Kidney epithelial cell (primary cell): ENCODE measurements around the gene MED6. TPM values are rescaled to one million over a fixed set of nuclear protein-coding genes. Genes with fewer than 3 reads are reported as not detected.
A peak's percentile ranks its signal among the peaks of the same experiment; 100 is the strongest.

Source experiments
- DNase-seq: peaks from one replicate; pipeline ENCODE4 v3.0.0-alpha.2; 2010; ENCODE audit warnings: low read depth
- H3K27me3 ChIP-seq: 2 replicates; pipeline ENCODE4 v1.6.0; 2011; ENCODE audit warnings: low read length; ENCODE audit not compliant: control insufficient read depth, insufficient read depth
- H3K36me3 ChIP-seq: 2 replicates; pipeline ENCODE4 v1.5.1; 2011; ENCODE audit warnings: low read length; ENCODE audit not compliant: control insufficient read depth, insufficient read depth
- H3K4me3 ChIP-seq: 2 replicates; pipeline ENCODE4 v1.5.1; 2011; ENCODE audit warnings: low read depth, mild to moderate bottlenecking, control low read depth, low read length
- CTCF ChIP-seq: IDR thresholded peaks from 2 replicates; pipeline ENCODE4 v1.5.1; 2011; ENCODE audit warnings: mild to moderate bottlenecking, moderate library complexity, low read length, control low read depth, inconsistent platforms; ENCODE audit not compliant: insufficient read depth, poor library complexity, severe bottlenecking
- total RNA-seq: library from RNA; depleted of rRNA; stranded (reverse); fragments of >200 nt; gene quantifications from 2 replicates; pipeline ENCODE4 v1.2.3, GENCODE V29; 2015

Gene MED6
- total RNA-seq, 1 donor from 2014 or later, result 33.8 TPM

- DNase-seq, result no peak
- Histone ChIP-seq H3K4me3 (no peak overlapping the region), H3K36me3 (no peaks in the 10 kb centered on the region), H3K27me3 (no peaks in the 10 kb centered on the region)
- TF ChIP-seq CTCF, result no peak
These were observed 43.5 kb upstream of the MED6 start for GRCh38 chr14:70643967-70644366.

- Histone ChIP-seq H3K4me3 (peak overlapping the region; percentile 66), H3K36me3 (no peaks in the 10 kb centered on the region), H3K27me3 (no peaks in the 10 kb centered on the region)
- DNase-seq, result no peak
- no peak for TF ChIP-seq CTCF
These were observed 42.1 kb upstream of the MED6 start for GRCh38 chr14:70642303-70643235.

- TF ChIP-seq CTCF, result no peak
- DNase-seq, result no peak
- Histone ChIP-seq H3K4me3 (peak within 1 kb of the TSS; percentile 66), H3K36me3 (no peaks in the 10 kb centered on the region), H3K27me3 (no peaks in the 10 kb centered on the region)
These were observed 41.3 kb upstream of the MED6 start, which contains the start of gene TTC9 for GRCh38 chr14:70641548-70642302. TTC9 (plus strand) TSS chr14:70641916; CDS start chr14:70642130, 214 bp downstream.

GRCh38 chr14:70640938-70641547, 40.6 kb upstream of the MED6 start:
- Histone ChIP-seq H3K27me3 (no peaks in the 10 kb centered on the region), H3K36me3 (no peaks in the 10 kb centered on the region), H3K4me3 (peak overlapping the region; percentile 66)
- TF ChIP-seq CTCF, result no peak
- no peak for DNase-seq

- Histone ChIP-seq H3K27me3 (no peaks in the 10 kb centered on the region), H3K4me3 (no peak overlapping the region), H3K36me3 (no peaks in the 10 kb centered on the region)
- TF ChIP-seq CTCF, result no peak
- DNase-seq, result no peak
These were observed 38.0 kb upstream of the MED6 start for GRCh38 chr14:70638416-70638815.
